Epithelial cell of proximal tubule (primary cell): ENCODE measurements around the gene AP1S3. TPM values are rescaled to one million over a fixed set of nuclear protein-coding genes. Genes with fewer than 3 reads are reported as not detected.
A peak's percentile ranks its signal among the peaks of the same experiment; 100 is the strongest.

Experiments used
- DNase-seq: peaks from one replicate; pipeline ENCODE4 v3.0.0-alpha.2; 2011; ENCODE audit warnings: low read depth
- H3K4me3 ChIP-seq: 2 replicates; pipeline ENCODE4 v1.5.1; 2011; ENCODE audit warnings: low read depth, mild to moderate bottlenecking, low read length
- CTCF ChIP-seq: conservative IDR thresholded peaks from 2 replicates; pipeline ENCODE4 v1.5.1; 2012; ENCODE audit warnings: low read depth, mild to moderate bottlenecking, low read length
- total RNA-seq: library from RNA; depleted of rRNA; stranded (reverse); fragments of >200 nt; gene quantifications from 2 replicates; pipeline ENCODE4 v1.2.3, GENCODE V29; 2015

AP1S3 gene
- total RNA-seq, 1 donor from 2014 or later, result 28.8 TPM

DNA sequence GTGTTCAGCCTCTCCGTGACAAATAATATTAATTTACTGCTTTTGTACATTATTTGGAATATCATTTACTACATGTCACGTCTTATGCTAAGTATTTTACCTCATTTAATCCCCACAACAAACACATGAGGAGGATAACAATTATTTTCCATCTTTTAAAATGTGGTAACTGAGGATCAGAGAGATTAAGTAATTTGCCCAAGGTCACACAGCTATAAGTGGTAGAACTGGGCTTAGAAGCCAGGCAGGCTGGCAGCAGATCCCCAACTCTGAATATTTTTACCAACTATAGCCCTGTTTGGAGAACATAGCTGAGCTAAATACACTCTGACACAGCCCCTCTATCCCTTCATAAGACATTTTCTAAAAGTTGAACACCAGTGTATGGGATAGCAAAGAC lies 24.1 kb downstream of the AP1S3 start:
- no peak for DNase-seq
- no peak overlapping the region for H3K4me3 ChIP-seq
- TF ChIP-seq CTCF, result no peak

GRCh38 chr2:223811757-223812156 lies 25.6 kb downstream of the AP1S3 start:
- no peak overlapping the region for H3K4me3 ChIP-seq
- no peak for TF ChIP-seq CTCF
- no peak for DNase-seq

- DNase-seq, result no peak
- H3K4me3 ChIP-seq, result no peak overlapping the region
- TF ChIP-seq CTCF, result no peak
Observed at GRCh38 chr2:223805008-223805407, 32.4 kb downstream of the AP1S3 start.

- no peak for TF ChIP-seq CTCF
- DNase-seq, result no peak
Observed at GRCh38 chr2:223801736-223802135, 35.6 kb downstream of the AP1S3 start.

DNA sequence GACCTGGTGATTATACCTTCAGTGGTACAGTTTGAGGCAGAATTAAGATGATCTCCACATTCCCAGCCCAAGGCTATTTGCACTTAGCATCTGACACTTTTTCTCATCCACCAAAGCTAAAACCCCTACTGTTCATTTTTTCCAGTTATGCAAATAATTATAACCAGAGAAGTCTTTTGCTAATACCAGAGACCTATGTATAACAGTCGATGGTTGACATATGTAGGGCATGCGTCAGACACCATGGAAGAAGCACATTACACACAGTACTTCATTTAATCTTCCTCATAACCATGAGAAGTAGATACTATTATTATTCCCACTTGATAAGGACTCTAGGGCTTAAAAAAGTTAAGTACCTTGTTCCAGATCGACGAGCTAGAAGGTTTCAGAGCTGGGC lies 36.5 kb downstream of the AP1S3 start:
- DNase-seq, result no peak
- TF ChIP-seq CTCF, result no peak
- H3K4me3 ChIP-seq, result no peak overlapping the region

More at GRCh38 chr2:223801736-223802135, 35.6 kb downstream of the AP1S3 start:
- H3K4me3 ChIP-seq, result no peak overlapping the region

DNA sequence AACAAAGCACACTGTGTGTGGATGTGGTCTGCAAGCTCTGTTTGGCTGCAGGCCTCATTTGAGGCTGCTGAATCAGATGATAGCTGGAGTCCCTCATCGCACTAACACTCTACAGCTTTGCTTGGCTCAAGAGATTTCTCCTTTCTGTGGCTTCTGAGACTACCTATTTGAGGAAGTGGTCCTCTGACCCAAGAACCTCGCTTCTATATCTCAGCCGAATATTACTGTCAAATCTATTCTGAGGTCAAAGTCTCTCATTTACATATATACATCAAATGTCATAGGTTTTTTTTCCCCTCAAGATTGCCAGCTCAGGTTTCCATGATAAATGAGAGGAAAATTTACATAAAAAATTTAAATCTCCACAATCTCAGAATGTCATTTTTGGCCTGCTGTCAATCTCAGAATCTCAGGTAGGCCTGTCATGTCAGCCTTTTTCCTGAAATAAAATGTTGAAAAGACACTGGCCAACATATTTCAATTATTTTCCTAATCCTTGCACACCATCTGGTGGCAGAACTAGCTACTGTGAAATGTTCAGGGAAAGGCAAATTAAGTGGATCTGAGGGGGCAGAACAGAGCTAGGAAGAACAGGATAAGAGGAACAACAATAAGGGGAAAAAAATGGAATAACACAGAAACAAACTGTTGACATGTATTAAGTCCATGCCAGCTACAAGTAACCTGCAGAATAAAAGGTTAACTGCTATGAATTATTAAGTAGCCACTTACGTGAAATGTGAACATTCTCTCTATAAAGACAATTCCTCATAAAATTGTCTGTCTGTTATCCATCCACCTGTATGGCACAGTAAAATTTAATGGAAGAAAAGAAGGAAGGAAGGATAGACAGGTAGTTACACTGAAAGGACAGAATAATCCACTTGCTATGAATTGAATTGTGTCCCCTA lies 39.3 kb downstream of the AP1S3 start:
- no peak for DNase-seq
- TF ChIP-seq CTCF, result peak; percentile 74
- no peak overlapping the region for H3K4me3 ChIP-seq

DNA sequence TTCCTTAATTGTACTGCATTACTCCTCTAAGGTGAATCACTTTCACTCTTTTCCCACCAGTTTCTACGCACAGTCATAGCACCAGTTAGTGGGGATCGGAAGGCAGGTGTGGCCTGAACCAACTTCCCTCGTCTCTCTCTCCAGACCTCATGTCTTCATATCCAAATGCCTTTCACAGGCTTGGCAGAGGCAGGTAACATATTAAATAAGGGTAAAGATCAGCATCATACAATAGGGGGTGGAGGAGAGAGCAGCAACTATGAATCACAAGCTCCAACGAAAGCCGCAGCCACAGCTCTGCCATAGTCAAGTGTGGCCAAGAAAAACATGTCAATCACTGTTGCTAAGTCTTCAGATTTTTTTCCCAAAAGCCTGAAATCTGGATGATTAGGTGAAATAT lies 40.3 kb downstream of the AP1S3 start:
- TF ChIP-seq CTCF, result no peak
- no peak overlapping the region for H3K4me3 ChIP-seq
- peak; percentile 79 for DNase-seq
